Epithelial cell of esophagus (primary cell): ENCODE data around the gene SLC45A3.

Experiments used
- DNase-seq: peaks from one replicate; pipeline ENCODE4 v3.0.0; 2010; ENCODE audit warnings: low read depth
- H3K4me3 ChIP-seq: 2 replicates; pipeline ENCODE4 v1.5.1; 2011; ENCODE audit warnings: mild to moderate bottlenecking, low read length, control low read depth
- CTCF ChIP-seq: IDR thresholded peaks from 2 replicates; pipeline ENCODE4 v1.5.1; 2011; ENCODE audit warnings: low read depth, mild to moderate bottlenecking, low read length, control low read depth, inconsistent platforms; ENCODE audit not compliant: insufficient read depth; ENCODE audit errors: missing control alignments

Gene SLC45A3

GRCh38 chr1:205709059-205709398 is 28.7 kb upstream of the SLC45A3 start:
- H3K4me3 ChIP-seq, result no peak overlapping the region
- no peak for DNase-seq
- no peak for TF ChIP-seq CTCF

- no peak for TF ChIP-seq CTCF
- DNase-seq, result no peak
- no peak overlapping the region for H3K4me3 ChIP-seq
Observed at GRCh38 chr1:205706601-205707502, 26.5 kb upstream of the SLC45A3 start.

DNA sequence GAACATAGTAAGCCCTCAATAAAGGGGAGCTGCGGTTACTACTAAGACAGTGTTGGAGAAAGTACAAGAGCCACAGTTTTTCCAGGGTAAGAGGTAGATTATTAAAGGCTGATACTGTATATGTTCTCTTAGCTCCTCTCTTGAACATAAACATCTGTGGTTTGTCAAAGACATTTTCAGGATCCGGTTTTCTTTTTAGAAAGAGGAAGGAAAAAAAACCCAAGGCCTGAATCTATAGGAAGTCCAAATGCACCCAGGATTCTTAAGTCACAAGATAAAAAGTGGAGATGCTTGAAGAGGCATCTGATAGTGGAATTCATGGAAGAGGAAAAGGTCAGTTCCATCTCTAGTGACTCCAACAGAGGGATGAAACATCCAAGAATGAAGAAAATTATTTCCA is 24.6 kb upstream of the SLC45A3 start:
- no peak for TF ChIP-seq CTCF
- no peak for DNase-seq

DNA sequence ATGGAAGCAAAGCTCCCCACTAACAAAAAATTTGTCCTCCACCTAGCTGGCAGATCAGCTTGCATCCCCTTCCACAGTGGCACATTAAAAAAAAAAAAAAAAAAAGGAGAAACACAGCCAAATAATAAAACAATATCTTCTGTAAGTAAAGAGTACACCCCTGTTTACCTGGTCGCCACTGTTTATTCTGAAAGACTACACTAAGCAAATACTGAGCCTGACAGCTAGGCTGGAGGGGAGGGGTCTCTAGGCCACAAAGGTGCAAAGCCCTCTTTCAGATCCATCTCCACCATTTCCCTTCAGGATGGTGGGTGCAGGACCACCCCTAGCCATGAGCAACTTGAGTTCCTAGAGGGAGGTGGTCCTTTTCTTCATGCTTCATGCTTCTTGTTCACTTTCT is 22.8 kb upstream of the SLC45A3 start:
- DNase-seq, result no peak
- TF ChIP-seq CTCF, result no peak
- H3K4me3 ChIP-seq, result no peak overlapping the region

More for the DNA sequence above, 24.6 kb upstream of the SLC45A3 start:
- no peak overlapping the region for H3K4me3 ChIP-seq

DNA sequence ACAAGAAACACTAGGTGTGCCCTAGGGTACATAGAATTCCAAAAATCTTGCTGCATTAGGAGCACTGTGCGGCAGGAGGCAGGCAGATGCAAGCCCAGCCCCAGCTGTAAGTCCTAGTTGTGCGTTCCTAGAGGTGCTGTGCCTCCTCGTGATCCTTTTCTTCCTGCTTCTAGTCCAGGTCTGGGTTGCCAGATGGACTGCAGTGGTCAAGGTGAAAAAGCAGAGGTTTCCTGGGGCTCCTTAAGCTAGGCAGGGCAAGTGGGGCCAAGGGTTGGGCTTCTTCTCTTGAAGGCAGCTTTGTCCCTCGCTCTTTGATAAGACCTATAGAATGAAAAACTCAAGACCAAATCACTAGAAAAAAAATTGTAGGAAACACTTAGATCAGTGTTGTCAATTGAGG is 21.6 kb upstream of the SLC45A3 start:
- TF ChIP-seq CTCF, result no peak
- no peak for DNase-seq
- no peak overlapping the region for H3K4me3 ChIP-seq

- no peak overlapping the region for H3K4me3 ChIP-seq
- DNase-seq, result no peak
- TF ChIP-seq CTCF, result no peak
Observed at GRCh38 chr1:205701420-205701819, 21.1 kb upstream of the SLC45A3 start.
